ENCODE data around the gene ZNF281.
A peak's percentile ranks its signal among the peaks of the same experiment; 100 is the strongest.

The ZNF281 gene

DNA sequence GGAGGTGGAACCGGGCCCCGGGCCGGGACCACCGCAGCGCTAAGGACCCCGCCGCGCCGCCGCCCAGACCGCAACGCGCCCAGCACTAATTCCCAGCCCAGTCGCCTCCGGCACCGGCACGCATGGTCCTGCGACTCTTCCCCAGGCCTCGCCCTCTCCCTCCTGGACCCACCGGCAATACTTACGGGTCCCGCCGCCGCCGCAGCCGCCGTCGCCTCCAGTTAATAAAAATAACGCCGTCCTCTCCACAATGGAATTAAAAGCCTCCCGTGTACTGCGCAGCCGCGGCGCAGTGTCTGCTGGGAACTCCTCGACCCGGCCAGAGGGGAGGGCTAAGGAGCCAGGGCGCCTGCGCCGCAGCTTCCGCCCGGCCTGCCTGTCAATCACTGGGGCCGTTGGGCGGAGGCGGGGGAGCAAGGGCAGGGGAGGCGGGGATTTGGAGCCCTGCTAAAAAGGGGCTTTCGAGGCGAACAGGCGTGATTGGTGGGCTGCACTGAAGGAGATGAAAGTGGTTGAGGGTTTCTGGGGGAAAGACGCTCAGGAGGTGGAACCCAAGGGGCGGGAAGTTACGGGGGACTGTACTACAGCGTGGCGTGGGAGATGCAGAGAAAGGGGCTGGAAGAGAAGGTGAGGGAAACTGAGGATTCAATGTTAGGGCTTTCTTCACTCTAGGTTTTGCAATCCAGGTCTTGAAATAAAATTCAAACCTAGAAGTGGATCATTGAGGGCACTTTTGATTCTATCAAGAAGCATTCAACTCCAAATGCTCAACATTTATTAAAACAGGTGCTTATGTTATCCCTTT, at the start of gene ZNF281:
Gene ZNF281, minus strand, starts transcription at position 276 of the 805 bp plus-strand sequence. CDS start 331 bp downstream, outside the sequence.
- no peaks in the 10 kb centered on the region for H3K27me3 ChIP-seq (ENCODE audit: control insufficient read depth, insufficient read depth, low read length)
- no peaks in the 10 kb centered on the region for H3K36me3 ChIP-seq (ENCODE audit: control insufficient read depth, insufficient read depth, low read length)
- H3K9ac ChIP-seq (ENCODE audit: low read length), result peak within 1 kb of the TSS; percentile 79
- no peaks in the 10 kb centered on the region for H3K9me3 ChIP-seq (ENCODE audit: control insufficient read depth, low read length)
- peak within 1 kb of the TSS; percentile 98 for H3K4me3 ChIP-seq (ENCODE audit: low read length)
- H3K4me1 ChIP-seq (ENCODE audit: control insufficient read depth, insufficient read depth, low read length), result peaks cover 13% of the 10 kb centered on the region

GRCh38 chr1:200458780-200459179, 48.9 kb upstream of the ZNF281 start:
- H3K4me1 ChIP-seq (ENCODE audit: control insufficient read depth, insufficient read depth, low read length), result no peaks in the 10 kb centered on the region
- no peaks in the 10 kb centered on the region for H3K36me3 ChIP-seq (ENCODE audit: control insufficient read depth, insufficient read depth, low read length)
- no peaks in the 10 kb centered on the region for H3K9me3 ChIP-seq (ENCODE audit: control insufficient read depth, low read length)
- H3K27me3 ChIP-seq (ENCODE audit: control insufficient read depth, insufficient read depth, low read length), result no peaks in the 10 kb centered on the region
- no peak overlapping the region for H3K4me3 ChIP-seq (ENCODE audit: low read length)
- no peak overlapping the region for H3K9ac ChIP-seq (ENCODE audit: low read length)

- Histone ChIP-seq H3K9ac (ENCODE audit: low read length) (no peak overlapping the region), H3K9me3 (ENCODE audit: control insufficient read depth, low read length) (no peaks in the 10 kb centered on the region), H3K36me3 (ENCODE audit: control insufficient read depth, insufficient read depth, low read length) (no peaks in the 10 kb centered on the region), H3K4me1 (ENCODE audit: control insufficient read depth, insufficient read depth, low read length) (no peaks in the 10 kb centered on the region), H3K27me3 (ENCODE audit: control insufficient read depth, insufficient read depth, low read length) (no peaks in the 10 kb centered on the region), H3K4me3 (ENCODE audit: low read length) (no peak overlapping the region)
Observed at GRCh38 chr1:200457810-200458209, 48.0 kb upstream of the ZNF281 start.

GRCh38 chr1:200454425-200454824, 44.6 kb upstream of the ZNF281 start:
- Histone ChIP-seq H3K36me3 (ENCODE audit: control insufficient read depth, insufficient read depth, low read length) (no peaks in the 10 kb centered on the region), H3K9ac (ENCODE audit: low read length) (no peak overlapping the region), H3K4me1 (ENCODE audit: control insufficient read depth, insufficient read depth, low read length) (no peaks in the 10 kb centered on the region), H3K4me3 (ENCODE audit: low read length) (no peak overlapping the region), H3K27me3 (ENCODE audit: control insufficient read depth, insufficient read depth, low read length) (no peaks in the 10 kb centered on the region), H3K9me3 (ENCODE audit: control insufficient read depth, low read length) (no peaks in the 10 kb centered on the region)

DNA sequence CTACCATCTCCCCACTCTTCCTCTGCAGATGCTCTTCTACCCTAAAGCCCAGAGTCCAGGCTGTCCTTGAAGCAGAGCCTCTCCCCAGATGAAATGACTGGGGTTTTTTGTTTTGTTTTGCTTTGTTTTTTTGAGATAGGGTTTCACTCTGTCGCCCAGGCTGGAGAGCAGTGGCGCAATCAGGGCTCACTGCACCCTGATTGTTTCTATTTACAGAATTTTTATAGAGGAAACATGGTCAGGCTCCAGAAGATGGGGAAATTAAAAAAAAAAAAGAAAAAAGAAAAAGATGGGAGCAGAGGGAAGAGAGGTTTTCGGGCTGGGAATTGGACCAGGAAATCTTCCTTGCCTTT, 43.7 kb upstream of the ZNF281 start:
- Histone ChIP-seq H3K4me3 (ENCODE audit: low read length) (no peak overlapping the region), H3K27me3 (ENCODE audit: control insufficient read depth, insufficient read depth, low read length) (no peaks in the 10 kb centered on the region), H3K36me3 (ENCODE audit: control insufficient read depth, insufficient read depth, low read length) (no peaks in the 10 kb centered on the region), H3K9ac (ENCODE audit: low read length) (no peak overlapping the region), H3K4me1 (ENCODE audit: control insufficient read depth, insufficient read depth, low read length) (no peaks in the 10 kb centered on the region), H3K9me3 (ENCODE audit: control insufficient read depth, low read length) (no peaks in the 10 kb centered on the region)

- Histone ChIP-seq H3K27me3 (ENCODE audit: control insufficient read depth, insufficient read depth, low read length) (no peaks in the 10 kb centered on the region), H3K9me3 (ENCODE audit: control insufficient read depth, low read length) (no peaks in the 10 kb centered on the region), H3K36me3 (ENCODE audit: control insufficient read depth, insufficient read depth, low read length) (no peaks in the 10 kb centered on the region), H3K9ac (ENCODE audit: low read length) (no peak overlapping the region), H3K4me3 (ENCODE audit: low read length) (no peak overlapping the region), H3K4me1 (ENCODE audit: control insufficient read depth, insufficient read depth, low read length) (no peaks in the 10 kb centered on the region)
Observed at GRCh38 chr1:200452850-200453552, 43.2 kb upstream of the ZNF281 start.

GRCh38 chr1:200448034-200448762, 38.4 kb upstream of the ZNF281 start:
- no peaks in the 10 kb centered on the region for H3K9me3 ChIP-seq (ENCODE audit: control insufficient read depth, low read length)
- H3K9ac ChIP-seq (ENCODE audit: low read length), result no peak overlapping the region
- no peaks in the 10 kb centered on the region for H3K36me3 ChIP-seq (ENCODE audit: control insufficient read depth, insufficient read depth, low read length)
- no peaks in the 10 kb centered on the region for H3K4me1 ChIP-seq (ENCODE audit: control insufficient read depth, insufficient read depth, low read length)
- no peaks in the 10 kb centered on the region for H3K27me3 ChIP-seq (ENCODE audit: control insufficient read depth, insufficient read depth, low read length)
- H3K4me3 ChIP-seq (ENCODE audit: low read length), result no peak overlapping the region

DNA sequence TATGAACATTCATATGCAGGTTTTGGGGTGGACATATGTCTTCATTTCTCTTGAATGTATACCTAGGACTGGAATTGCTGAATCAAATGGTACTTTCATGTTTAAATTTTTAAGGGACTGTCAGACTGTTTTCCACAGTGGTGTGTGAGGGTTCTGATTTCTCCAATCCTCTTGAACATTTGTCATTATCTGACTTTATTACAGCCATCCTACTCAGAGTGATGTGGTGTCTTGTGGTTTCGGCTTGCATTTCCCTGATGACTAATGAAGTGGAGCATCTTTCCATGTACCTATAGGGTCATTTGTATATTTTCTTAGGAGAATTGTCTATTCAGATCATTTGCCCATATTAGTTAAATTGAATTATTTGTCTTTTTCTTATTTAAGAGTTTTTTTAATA, 35.4 kb upstream of the ZNF281 start:
- H3K9me3 ChIP-seq (ENCODE audit: control insufficient read depth, low read length), result no peaks in the 10 kb centered on the region
- no peaks in the 10 kb centered on the region for H3K4me1 ChIP-seq (ENCODE audit: control insufficient read depth, insufficient read depth, low read length)
- no peaks in the 10 kb centered on the region for H3K36me3 ChIP-seq (ENCODE audit: control insufficient read depth, insufficient read depth, low read length)
- H3K27me3 ChIP-seq (ENCODE audit: control insufficient read depth, insufficient read depth, low read length), result no peaks in the 10 kb centered on the region
- H3K9ac ChIP-seq (ENCODE audit: low read length), result no peak overlapping the region
- H3K4me3 ChIP-seq (ENCODE audit: low read length), result no peak overlapping the region

- no peaks in the 10 kb centered on the region for H3K9me3 ChIP-seq (ENCODE audit: control insufficient read depth, low read length)
- H3K9ac ChIP-seq (ENCODE audit: low read length), result no peak overlapping the region
- no peaks in the 10 kb centered on the region for H3K36me3 ChIP-seq (ENCODE audit: control insufficient read depth, insufficient read depth, low read length)
- no peaks in the 10 kb centered on the region for H3K27me3 ChIP-seq (ENCODE audit: control insufficient read depth, insufficient read depth, low read length)
- H3K4me3 ChIP-seq (ENCODE audit: low read length), result no peak overlapping the region
- no peaks in the 10 kb centered on the region for H3K4me1 ChIP-seq (ENCODE audit: control insufficient read depth, insufficient read depth, low read length)
Observed at GRCh38 chr1:200444478-200444877, 34.6 kb upstream of the ZNF281 start.

DNA sequence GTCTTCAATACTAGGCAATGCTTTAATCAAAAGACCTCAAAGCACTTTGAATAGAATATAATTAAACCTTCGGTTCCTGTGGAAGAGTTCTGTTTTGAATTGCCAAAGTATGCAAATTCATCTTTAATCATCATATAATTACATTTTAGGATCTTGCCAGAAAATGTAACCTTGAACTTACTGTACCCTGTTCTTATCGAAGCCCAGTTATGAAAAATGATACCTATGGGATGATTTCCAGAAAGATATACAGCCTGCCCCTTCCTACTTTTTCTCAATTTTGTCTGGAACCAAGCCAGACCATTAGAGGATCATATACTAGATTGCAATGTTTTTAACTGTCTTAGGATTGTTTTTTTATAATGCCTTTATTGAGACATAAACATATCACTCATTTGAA, 34.0 kb upstream of the ZNF281 start:
- Histone ChIP-seq H3K36me3 (ENCODE audit: control insufficient read depth, insufficient read depth, low read length) (no peaks in the 10 kb centered on the region), H3K9ac (ENCODE audit: low read length) (no peak overlapping the region), H3K4me1 (ENCODE audit: control insufficient read depth, insufficient read depth, low read length) (no peaks in the 10 kb centered on the region), H3K27me3 (ENCODE audit: control insufficient read depth, insufficient read depth, low read length) (no peaks in the 10 kb centered on the region), H3K4me3 (ENCODE audit: low read length) (no peak overlapping the region), H3K9me3 (ENCODE audit: control insufficient read depth, low read length) (no peaks in the 10 kb centered on the region)

DNA sequence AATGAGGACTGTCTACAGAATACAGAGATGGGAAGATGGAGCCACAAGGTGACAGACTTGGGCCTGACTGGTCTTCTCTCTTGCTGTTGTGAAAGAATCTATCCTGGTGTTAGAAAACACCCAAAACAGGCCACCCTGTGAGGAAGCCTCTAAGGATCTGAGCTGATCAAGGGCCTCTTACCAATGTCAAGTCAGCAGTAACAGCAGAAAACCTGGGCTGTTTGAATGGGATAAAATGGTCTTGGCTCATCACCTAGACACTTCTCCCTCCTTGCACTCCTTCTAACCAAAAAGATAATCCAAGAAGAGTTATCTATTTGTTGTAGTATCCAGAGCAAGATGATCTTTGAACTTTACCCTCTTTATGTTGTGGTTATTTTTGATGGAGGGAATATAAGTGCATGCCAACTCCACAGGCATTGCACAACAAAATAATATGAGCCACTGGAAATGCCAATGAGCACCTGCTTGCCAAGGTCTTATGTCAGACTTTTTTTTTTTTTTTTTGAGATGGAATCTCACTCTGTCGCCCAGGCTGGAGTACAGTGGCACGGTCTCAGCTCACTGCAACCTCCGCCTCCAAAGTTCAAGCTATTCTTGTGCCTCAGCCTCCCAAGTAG, 32.8 kb upstream of the ZNF281 start:
- Histone ChIP-seq H3K27me3 (ENCODE audit: control insufficient read depth, insufficient read depth, low read length) (no peaks in the 10 kb centered on the region), H3K9ac (ENCODE audit: low read length) (no peak overlapping the region), H3K36me3 (ENCODE audit: control insufficient read depth, insufficient read depth, low read length) (no peaks in the 10 kb centered on the region), H3K4me3 (ENCODE audit: low read length) (no peak overlapping the region), H3K9me3 (ENCODE audit: control insufficient read depth, low read length) (no peaks in the 10 kb centered on the region), H3K4me1 (ENCODE audit: control insufficient read depth, insufficient read depth, low read length) (peaks cover 2% of the 10 kb centered on the region)

DNA sequence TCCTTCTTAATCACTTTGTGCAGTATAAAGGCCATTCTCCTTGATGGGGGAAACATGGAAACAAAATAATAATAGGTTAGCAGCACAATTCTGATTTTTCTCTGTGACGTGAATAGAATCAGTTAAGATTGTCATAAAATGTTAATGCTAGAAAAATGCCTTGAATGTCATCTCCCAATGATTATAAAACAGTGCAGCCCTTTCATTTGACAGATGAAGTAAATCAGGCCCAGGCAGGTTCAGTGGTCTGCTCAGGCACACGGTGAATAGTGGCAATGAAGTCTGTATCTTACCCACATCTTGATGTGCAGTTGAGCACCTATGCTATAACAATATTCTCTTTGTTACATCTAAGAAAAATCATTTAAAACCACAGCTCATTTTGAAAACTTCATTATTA, 32.2 kb upstream of the ZNF281 start:
- Histone ChIP-seq H3K9me3 (ENCODE audit: control insufficient read depth, low read length) (no peaks in the 10 kb centered on the region), H3K4me3 (ENCODE audit: low read length) (no peak overlapping the region), H3K4me1 (ENCODE audit: control insufficient read depth, insufficient read depth, low read length) (peaks cover 5% of the 10 kb centered on the region), H3K27me3 (ENCODE audit: control insufficient read depth, insufficient read depth, low read length) (no peaks in the 10 kb centered on the region), H3K9ac (ENCODE audit: low read length) (no peak overlapping the region), H3K36me3 (ENCODE audit: control insufficient read depth, insufficient read depth, low read length) (no peaks in the 10 kb centered on the region)
